Suprapubic skin (tissue), 4 donors: Measurements from ENCODE around the gene MYMK.

Source experiments
- POLR2A ChIP-seq, 2 donors: fragments of 450-650 bp; IDR thresholded peaks; one replicate each; pipeline ENCODE4 v1.6.1; 2017; ENCODE audit warnings: antibody characterized with exemption in 2 of 2, mild to moderate bottlenecking in 2 of 2, moderate library complexity in 2 of 2
- POLR2AphosphoS5 ChIP-seq, 3 donors: sonication (generic); formaldehyde crosslinking; IDR thresholded peaks; one replicate each; pipeline ENCODE4 v1.6.1; 2017; ENCODE audit warnings: antibody characterized with exemption in 3 of 3
- TF ChIP-seq, protein P1 (sequence below), 2 donors: fragments of 200-600 bp in 1 of 2; fragments of 450-650 bp in 1 of 2; sonication (generic) in 1 of 2; IDR thresholded peaks; one replicate each; pipeline ENCODE4 v1.5.1; 2016 to 2019; ENCODE audit warnings: antibody characterized with exemption in 2 of 2, mild to moderate bottlenecking in 1 of 2, moderate library complexity in 1 of 2

DNA sequence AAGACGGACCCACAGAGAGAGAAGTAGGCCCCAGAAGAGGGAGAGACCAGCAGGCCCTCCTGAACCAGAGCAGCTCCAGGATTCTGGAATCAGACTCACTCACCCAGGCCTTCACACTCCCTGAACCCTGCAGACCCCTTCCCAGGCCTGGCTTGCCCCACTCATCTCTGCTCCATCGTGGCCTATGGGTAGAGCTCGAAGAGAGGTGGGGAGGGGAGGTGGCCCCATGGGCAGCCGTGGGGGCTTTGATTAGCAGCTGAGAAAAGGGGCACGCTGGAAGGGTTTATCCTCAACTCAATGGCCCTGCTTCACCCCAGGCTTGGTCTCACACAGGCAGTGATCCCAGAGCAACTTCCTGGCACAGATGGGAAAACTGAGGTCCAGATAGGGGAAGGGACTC, 613 bp downstream of the MYMK start:
- TF ChIP-seq POLR2AphosphoS5 (IDR thresholded peaks at IDR 0.05) = no peak
- TF ChIP-seq, protein P1, sequence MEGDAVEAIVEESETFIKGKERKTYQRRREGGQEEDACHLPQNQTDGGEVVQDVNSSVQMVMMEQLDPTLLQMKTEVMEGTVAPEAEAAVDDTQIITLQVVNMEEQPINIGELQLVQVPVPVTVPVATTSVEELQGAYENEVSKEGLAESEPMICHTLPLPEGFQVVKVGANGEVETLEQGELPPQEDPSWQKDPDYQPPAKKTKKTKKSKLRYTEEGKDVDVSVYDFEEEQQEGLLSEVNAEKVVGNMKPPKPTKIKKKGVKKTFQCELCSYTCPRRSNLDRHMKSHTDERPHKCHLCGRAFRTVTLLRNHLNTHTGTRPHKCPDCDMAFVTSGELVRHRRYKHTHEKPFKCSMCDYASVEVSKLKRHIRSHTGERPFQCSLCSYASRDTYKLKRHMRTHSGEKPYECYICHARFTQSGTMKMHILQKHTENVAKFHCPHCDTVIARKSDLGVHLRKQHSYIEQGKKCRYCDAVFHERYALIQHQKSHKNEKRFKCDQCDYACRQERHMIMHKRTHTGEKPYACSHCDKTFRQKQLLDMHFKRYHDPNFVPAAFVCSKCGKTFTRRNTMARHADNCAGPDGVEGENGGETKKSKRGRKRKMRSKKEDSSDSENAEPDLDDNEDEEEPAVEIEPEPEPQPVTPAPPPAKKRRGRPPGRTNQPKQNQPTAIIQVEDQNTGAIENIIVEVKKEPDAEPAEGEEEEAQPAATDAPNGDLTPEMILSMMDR (IDR thresholded peaks at IDR 0.05) = no peak
- no peak for TF ChIP-seq POLR2A (IDR thresholded peaks at IDR 0.05)
